ENCODE measurements around the gene TMBIM6.

Gene TMBIM6

GRCh38 chr12:49702009-49702408 lies 39.3 kb upstream of the TMBIM6 start:
- TF ChIP-seq, protein P1, sequence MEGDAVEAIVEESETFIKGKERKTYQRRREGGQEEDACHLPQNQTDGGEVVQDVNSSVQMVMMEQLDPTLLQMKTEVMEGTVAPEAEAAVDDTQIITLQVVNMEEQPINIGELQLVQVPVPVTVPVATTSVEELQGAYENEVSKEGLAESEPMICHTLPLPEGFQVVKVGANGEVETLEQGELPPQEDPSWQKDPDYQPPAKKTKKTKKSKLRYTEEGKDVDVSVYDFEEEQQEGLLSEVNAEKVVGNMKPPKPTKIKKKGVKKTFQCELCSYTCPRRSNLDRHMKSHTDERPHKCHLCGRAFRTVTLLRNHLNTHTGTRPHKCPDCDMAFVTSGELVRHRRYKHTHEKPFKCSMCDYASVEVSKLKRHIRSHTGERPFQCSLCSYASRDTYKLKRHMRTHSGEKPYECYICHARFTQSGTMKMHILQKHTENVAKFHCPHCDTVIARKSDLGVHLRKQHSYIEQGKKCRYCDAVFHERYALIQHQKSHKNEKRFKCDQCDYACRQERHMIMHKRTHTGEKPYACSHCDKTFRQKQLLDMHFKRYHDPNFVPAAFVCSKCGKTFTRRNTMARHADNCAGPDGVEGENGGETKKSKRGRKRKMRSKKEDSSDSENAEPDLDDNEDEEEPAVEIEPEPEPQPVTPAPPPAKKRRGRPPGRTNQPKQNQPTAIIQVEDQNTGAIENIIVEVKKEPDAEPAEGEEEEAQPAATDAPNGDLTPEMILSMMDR (IDR thresholded peaks at IDR 0.05; ENCODE audit: borderline replicate concordance, control extremely low read depth, extremely low read depth, insufficient read depth, missing control alignments): no peak
- DNase-seq (ENCODE audit: low spot score): no peak
- in situ Hi-C loops (cut with MboI; ENCODE audit: low sequenced_read_pairs, unreplicated experiment): no loop called here

- TF ChIP-seq, protein P1 (IDR thresholded peaks at IDR 0.05; ENCODE audit: borderline replicate concordance, control extremely low read depth, extremely low read depth, insufficient read depth, missing control alignments): no peak
- in situ Hi-C loops (cut with MboI; ENCODE audit: low sequenced_read_pairs, unreplicated experiment): no loop called here
- no peak for DNase-seq (ENCODE audit: low spot score)
Measured at GRCh38 chr12:49702676-49703215, 38.6 kb upstream of the TMBIM6 start.

DNA sequence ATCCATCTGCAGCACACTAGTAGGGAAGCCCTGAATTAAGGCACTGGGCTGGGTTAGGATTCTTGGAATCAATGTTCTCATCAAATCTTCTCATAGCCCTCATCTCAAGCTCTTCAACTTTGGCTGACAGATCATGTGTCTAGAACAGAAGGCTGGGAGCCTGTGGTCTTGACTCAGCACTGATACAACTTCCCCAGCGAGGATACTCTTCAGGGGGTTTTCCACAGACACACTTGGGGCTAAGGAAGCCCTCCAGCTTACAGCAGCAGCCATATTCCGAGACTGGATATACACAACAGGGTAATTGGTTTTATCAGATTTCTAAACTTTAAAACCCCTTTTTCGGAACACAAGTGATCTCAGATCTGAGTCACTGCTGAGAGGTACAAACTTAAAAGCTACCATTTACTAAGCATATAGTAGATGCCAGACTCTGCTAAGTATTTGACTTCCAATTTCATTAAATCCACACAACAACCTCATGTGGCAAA lies 37.7 kb upstream of the TMBIM6 start:
- peak; percentile 63 for DNase-seq (ENCODE audit: low spot score)
- TF ChIP-seq, protein P1 (IDR thresholded peaks at IDR 0.05; ENCODE audit: borderline replicate concordance, control extremely low read depth, extremely low read depth, insufficient read depth, missing control alignments): no peak
- in situ Hi-C loops (cut with MboI; ENCODE audit: low sequenced_read_pairs, unreplicated experiment): no loop called here

DNA sequence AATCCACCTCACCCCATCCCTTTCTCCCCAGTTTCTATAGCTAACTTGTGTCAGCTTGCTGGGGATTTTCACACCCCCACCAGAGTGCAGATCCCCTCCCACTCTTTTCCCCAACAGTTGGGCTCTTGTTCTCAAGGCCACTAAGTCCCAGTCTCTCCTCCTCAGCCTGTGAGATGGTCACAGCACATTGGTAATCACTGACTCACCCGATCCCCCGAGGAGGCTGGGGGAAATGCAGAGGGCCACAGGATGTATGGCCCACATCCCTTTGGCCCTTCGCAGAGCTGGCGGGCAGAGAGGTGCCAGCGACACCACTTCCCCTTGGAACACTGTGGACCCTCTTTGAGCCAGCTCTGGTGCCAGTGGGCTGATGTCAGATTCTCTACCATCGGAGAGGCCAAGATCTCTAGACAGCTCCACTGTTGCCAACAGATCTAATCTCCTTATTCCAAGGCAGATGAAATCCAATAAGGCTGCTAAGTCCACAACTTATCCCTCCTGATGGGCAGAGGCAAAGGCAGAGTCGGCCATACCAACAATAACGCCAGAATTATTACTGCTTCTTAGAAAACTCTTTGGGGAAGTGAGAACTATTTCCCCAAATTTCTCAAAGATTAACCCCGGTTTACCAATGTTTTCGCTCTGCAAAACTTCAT lies 35.8 kb upstream of the TMBIM6 start:
- in situ Hi-C loops (cut with MboI; ENCODE audit: low sequenced_read_pairs, unreplicated experiment): no loop called here
- TF ChIP-seq, protein P1 (IDR thresholded peaks at IDR 0.05; ENCODE audit: borderline replicate concordance, control extremely low read depth, extremely low read depth, insufficient read depth, missing control alignments): no peak
- DNase-seq (ENCODE audit: low spot score): peak; percentile 58

- no peak for DNase-seq (ENCODE audit: low spot score)
- in situ Hi-C loops (cut with MboI; ENCODE audit: low sequenced_read_pairs, unreplicated experiment): no loop called here
- TF ChIP-seq, protein P1 (IDR thresholded peaks at IDR 0.05; ENCODE audit: borderline replicate concordance, control extremely low read depth, extremely low read depth, insufficient read depth, missing control alignments): no peak
Measured at GRCh38 chr12:49706351-49707127, 34.8 kb upstream of the TMBIM6 start.

DNA sequence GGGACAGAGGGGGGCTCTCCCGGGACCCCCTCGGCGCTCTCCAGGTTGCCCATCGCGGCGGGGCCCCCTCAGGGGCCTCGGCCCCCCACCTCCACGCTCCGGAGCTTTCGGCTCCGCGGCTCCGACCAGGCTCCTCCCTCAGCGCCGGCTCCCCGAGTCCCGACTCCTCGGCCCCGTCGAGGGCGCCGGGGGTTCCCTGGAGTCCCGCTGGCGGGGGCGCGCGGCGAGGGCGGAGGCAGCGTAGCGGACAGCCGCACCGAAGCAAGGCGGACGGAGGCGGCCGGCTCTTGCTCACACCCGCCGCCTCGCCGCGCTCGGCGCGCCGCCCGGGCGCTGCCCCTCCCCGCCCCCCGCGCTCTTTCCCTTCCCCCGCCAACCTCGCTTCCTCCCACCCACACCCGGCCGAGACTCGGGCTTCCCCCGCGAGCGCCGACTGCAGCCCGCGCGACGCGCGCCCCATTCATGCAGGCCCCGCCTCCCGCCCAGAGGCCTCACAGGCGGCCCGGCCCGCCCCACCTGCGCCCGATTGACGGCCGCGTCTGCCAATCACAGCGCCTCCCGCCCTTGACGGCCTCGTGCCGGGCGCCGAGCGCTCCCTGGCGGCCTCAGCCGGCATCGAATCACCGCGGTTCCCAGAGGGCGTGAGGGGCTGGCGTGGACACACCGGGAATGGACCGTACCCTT lies 34.1 kb upstream of the TMBIM6 start, which contains the start of gene FMNL3:
FMNL3 (minus strand) TSS at position 278 of the 684 bp plus-strand sequence; CDS start at position 53, 225 bp downstream.
- in situ Hi-C loops (cut with MboI; ENCODE audit: low sequenced_read_pairs, unreplicated experiment): no loop called here
- peak; percentile 99 for DNase-seq (ENCODE audit: low spot score)
- TF ChIP-seq, protein P1 (IDR thresholded peaks at IDR 0.05; ENCODE audit: borderline replicate concordance, control extremely low read depth, extremely low read depth, insufficient read depth, missing control alignments): peak; percentile 92
